Measurements from ENCODE around the gene CBFA2T3. TPM values are rescaled to one million over a fixed set of nuclear protein-coding genes. Genes with fewer than 3 reads are reported as not detected.
A peak's percentile ranks its signal among the peaks of the same experiment; 100 is the strongest.
"Not testable (repeated sequence)": the region's sequence is repeated elsewhere in the genome, so short reads cannot be mapped to it uniquely, and the experiment has no call there.

CBFA2T3 gene
- total RNA-seq (2014; rRNA removed; shearing (Covaris generic)): not detected in 2 replicates
- not detected in 2 replicates for polyA plus RNA-seq (2014; cell fraction: nucleus; rRNA removed)

- no peak for DNase-seq (ENCODE audit: extremely low read depth, low read depth)
Measured at GRCh38 chr16:88977018-88977811, at the start of gene CBFA2T3. Gene CBFA2T3 (minus strand): TSS chr16:88977207. CDS start chr16:88976807, 400 bp downstream.

DNA sequence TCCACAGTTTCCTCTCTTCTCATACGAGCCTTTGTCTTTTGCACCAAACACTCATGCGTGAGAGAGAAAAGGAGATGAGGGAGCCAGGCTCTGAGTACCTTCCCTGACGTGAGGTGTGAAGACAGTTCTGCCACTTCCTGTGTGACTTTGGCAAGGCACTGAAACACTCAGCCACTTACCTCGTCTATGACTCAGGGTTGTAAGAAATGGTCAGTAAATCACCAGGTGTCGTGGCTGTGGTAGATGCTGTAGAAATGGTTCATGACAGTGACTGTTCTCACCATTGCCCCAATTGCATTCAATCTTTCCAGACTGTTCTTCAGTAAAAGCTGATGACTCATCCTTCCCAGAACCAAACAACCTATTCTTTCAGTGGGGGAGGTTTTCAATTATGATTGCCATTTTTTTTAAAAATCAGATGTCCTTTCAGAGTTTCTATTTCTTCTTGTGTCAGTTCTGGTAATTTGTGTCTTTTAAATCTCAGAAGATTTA lies 49.2 kb upstream of the CBFA2T3 start:
- DNase-seq (ENCODE audit: extremely low read depth, low read depth): no peak

- DNase-seq (ENCODE audit: extremely low read depth, low read depth): no peak
Measured at GRCh38 chr16:89025636-89026035, 48.6 kb upstream of the CBFA2T3 start.

DNA sequence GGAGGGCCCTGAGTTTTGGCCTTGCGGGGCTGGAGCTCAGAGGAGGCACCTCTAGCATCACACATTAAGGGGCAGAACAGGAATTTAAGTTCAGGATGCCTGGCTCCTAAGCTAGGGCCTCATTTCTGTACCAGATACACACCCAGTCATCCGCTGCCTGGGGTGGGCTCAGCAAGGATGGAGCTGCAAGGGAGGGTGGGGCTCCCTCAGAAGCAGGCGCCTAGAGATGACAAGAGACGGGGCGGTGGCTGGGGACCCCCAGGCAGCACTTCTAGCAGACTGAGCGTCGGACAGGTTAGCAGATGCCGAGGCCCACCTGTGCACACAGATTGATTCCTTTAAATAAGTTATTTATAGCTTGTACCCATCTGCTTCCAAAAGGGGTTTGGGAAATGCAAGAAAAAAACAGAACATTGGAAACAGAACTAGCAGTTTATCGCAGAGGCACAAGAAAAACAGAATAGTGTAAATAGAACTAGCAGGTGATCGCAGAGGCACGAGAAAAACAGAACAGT lies 47.6 kb upstream of the CBFA2T3 start:
- no peak for DNase-seq (ENCODE audit: extremely low read depth, low read depth)

- DNase-seq (ENCODE audit: extremely low read depth, low read depth): no peak
Measured at GRCh38 chr16:89023621-89024511, 46.9 kb upstream of the CBFA2T3 start.

- no peak for DNase-seq (ENCODE audit: extremely low read depth, low read depth)
Measured at GRCh38 chr16:89023151-89023551, 46.1 kb upstream of the CBFA2T3 start.

GRCh38 chr16:89022051-89022836 lies 45.2 kb upstream of the CBFA2T3 start:
- no peak for DNase-seq (ENCODE audit: extremely low read depth, low read depth)

DNA sequence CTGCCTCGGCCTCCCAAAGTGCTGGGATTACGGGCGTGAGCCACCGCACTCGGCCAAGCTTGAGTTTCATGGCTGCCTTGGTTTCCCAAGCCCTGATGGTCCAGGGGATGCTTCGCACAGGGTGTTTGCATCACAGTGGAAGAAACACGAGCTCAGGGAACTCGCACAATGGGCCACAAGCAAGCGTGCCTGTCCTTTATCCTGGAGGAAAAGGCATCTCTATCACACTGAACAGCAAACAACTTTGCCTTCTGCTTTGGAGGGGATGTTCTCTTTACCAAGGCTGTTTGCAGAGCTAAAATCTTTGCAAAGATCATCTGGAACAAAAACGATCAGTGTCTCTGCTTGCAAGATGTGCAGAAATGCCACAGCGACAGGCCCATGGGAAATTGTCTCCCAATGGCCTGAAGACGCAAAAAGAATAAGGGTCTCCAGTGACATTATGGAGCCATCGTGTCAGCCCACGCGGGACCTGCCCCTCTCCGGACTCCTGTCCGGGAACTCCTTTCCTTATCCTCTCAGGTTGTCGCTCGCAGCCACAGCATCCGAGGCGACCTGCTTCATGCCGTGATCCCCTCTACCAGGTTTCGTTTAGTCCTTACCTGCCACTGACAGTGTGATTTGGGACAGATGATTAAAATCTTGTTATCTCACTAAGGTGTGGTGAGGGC lies 44.1 kb upstream of the CBFA2T3 start:
- no peak for DNase-seq (ENCODE audit: extremely low read depth, low read depth)

- DNase-seq (ENCODE audit: extremely low read depth, low read depth): peak; percentile 27
Measured at GRCh38 chr16:89020068-89020924, 43.3 kb upstream of the CBFA2T3 start.

DNA sequence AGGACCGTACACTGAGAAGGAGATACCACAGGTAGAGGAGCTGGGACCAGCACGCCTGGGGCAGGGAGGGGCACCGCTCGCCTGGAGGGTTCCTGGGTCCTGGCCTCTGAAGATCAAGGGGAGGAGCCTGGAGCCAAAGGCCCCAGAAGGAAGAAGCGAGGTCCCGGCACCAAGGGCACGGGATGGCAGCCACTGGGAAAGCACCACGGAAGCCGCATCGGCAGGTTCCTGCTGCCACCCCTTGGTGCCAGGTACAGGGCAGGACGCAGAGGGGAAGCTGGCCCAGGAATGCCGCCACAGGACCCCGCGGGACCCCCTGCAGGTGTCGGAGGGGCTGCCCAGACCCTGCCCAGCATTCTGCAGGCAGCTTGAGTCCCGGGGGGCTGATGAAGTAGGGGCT lies 42.5 kb upstream of the CBFA2T3 start:
- no peak for DNase-seq (ENCODE audit: extremely low read depth, low read depth)

DNA sequence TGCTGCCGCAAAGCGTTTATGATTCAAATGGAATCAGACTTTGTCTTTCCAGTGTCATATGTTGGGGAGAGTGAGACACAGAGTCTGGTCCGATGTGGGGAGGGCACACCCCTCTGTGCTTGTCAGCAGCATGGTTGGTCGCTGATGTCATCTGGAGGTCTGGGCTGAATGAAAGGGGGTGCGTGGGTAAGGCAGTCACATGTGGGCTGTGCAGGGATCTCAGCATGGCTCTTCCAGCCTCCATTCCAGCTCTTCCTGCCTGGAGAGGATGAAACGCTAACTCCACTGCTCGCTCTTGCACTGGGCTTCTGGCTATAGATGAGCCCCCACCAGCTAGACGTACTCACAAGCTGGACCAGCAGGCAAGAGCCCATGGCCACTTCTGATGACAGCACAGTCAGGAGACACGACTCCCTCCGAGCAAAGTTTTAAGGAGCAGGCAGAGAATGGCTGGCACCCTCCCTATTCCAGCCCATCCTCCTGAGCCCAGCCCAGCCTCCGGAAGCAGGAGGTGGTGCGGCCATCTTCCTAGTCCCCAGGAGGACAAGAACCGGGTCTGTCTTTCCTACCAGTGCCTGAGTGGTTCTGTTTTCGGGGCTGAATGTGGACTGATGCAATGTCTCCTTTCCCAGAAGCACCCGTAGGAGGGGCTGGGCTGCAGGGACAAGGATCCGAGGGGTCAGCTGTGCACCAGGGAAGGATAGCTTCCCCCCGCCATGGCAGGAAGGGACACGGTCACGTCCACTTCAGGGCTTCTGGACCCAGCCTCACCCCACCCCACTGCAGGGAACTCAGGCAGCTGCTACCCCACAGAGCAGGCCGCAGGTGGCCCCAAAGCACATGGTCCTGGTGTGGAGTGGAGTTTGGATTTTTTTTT lies 41.5 kb upstream of the CBFA2T3 start:
- DNase-seq (ENCODE audit: extremely low read depth, low read depth): no peak

DNA sequence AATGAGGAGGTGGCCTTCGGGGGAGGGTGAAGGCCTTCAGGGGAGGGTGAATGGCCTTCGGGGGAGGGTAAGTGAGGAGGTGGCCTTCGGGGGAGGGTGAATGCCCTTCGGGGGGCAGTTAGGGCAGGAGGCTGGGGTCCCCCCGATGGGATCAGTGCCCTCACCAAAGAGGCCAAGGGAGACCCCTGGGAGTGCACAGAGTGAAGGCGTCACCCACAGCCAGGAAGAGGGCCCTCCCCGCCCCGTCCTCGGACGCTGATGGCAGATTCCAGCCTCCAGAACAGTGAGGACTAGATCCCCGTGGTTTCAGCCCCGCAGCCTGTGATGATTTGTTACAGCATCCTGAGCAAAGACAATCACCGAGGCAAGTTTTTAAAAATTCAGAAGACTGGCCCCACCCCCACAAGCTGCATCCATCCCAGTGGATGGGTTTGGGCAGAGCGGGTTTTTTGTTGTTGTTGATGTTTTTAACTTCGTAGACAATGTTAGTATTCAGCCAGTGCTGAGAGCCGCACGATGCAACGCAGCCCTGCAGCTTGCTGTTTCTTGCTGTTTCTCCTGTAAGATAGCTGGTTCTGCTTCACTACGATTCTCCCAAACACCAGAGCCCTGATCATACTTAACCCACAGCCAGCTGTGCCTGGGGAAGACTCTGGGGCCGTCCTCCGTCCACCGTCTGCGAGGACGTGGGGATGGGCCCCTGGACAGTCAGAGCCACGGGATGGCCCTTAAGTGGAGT lies 40.7 kb upstream of the CBFA2T3 start:
- no peak for DNase-seq (ENCODE audit: extremely low read depth, low read depth)

DNA sequence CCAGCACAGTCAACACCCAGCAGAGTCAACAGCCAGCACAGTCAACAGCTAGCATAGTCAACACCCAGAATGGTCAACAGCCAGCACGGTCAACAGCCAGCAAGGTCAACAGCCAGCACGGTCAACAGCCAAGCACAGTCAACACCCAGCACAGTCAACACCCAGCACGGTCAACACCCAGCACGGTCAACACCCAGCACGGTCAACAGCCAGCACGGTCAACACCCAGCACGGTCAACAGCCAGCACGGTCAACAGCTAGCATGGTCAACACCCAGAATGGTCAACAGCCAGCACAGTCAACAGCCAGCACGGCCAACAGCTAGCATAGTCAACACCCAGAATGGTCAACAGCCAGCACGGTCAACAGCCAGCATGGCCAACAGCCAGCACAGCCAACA lies 39.6 kb upstream of the CBFA2T3 start:
- not testable (repeated sequence) for DNase-seq (ENCODE audit: extremely low read depth, low read depth)

DNA sequence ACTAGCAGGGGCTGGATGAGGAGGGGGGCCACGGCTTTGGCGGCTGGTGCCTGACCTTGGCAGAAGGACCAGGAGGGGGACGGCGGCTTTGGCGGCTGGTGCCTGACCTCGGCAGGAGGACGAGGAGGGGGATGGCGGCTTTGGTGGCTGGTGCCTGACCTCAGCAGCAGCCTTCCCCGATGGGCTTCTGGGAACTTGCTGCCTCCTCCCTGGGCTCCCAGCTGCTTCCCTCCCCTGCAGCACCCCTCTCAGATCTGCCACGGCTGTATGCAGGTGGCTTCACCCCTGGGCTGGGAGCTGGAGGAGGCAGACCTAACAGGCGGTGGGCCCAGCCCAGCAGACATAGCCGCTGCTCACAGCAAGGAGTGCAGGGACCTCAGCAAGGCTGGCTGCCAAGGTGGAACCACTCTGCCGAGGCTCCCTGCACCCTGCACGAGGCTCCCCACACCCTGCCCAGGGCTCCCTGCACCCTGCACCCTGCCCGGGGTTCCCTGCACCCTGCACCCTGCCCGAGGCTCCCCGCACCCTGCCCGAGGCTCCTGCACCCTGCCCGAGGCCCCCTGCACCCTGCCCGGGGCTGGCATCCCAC lies 38.4 kb upstream of the CBFA2T3 start:
- no peak for DNase-seq (ENCODE audit: extremely low read depth, low read depth)

- no peak for DNase-seq (ENCODE audit: extremely low read depth, low read depth)
Measured at GRCh38 chr16:89014403-89015230, 37.6 kb upstream of the CBFA2T3 start.
